WTC11 (cell line): ENCODE results near the gene ERC1. TPM values are rescaled to one million over a fixed set of nuclear protein-coding genes. Genes with fewer than 3 reads are reported as not detected.

Experiments
- ATAC-seq: fragments of 200-7000 bp; cut with Tn5 transposase; 2 replicates; pipeline ENCODE4 v1.10.0; 2021; ENCODE audit warnings: mild to moderate bottlenecking, moderate library complexity
- CTCF ChIA-PET: fragments of 300-600 bp; sonication (Branson Sonifier 250); formaldehyde crosslinking; loops from one replicate; lab custom pipeline; 2021; ENCODE audit warnings: antibody characterized with exemption; lab: Charles Lee
- POLR2A ChIA-PET: fragments of 350-600 bp; sonication (Branson Sonifier 250); formaldehyde crosslinking; loops from one replicate; lab custom pipeline; 2021; ENCODE audit warnings: antibody characterized with exemption; lab: Charles Lee
- DNase-seq: peaks from one replicate; pipeline ENCODE4 v3.0.0; 2021; ENCODE audit warnings: low spot score
- H3K27ac Mint-ChIP-seq: 2 replicates; pipeline ENCODE4 v1.8.0; 2021; ENCODE audit warnings: mixed read lengths
- H3K27me3 Mint-ChIP-seq: 2 replicates; pipeline ENCODE4 v1.8.0; 2021; ENCODE audit warnings: low read depth, mild to moderate bottlenecking, moderate library complexity, mixed read lengths
- H3K36me3 Mint-ChIP-seq: 2 replicates; pipeline ENCODE4 v1.8.0; 2021; ENCODE audit warnings: mixed read lengths
- H3K4me1 Mint-ChIP-seq: 2 replicates; pipeline ENCODE4 v1.8.0; 2022; ENCODE audit warnings: mixed read lengths
- H3K4me3 Mint-ChIP-seq: 2 replicates; pipeline ENCODE4 v1.8.0; 2021; ENCODE audit warnings: mild to moderate bottlenecking, moderate library complexity, mixed read lengths
- H3K9me3 Mint-ChIP-seq: 2 replicates; pipeline ENCODE4 v1.8.0; 2021; ENCODE audit warnings: mixed read lengths
- CREB1 ChIP-seq: sonication (generic); formaldehyde crosslinking; IDR thresholded peaks from 2 replicates; pipeline ENCODE4 v1.8.0; 2023; ENCODE audit warnings: mild to moderate bottlenecking, missing genetic modification reagents
- ELF4 ChIP-seq: sonication (generic); formaldehyde crosslinking; IDR thresholded peaks from 2 replicates; pipeline ENCODE4 v1.8.1; 2022; ENCODE audit warnings: low read depth, mild to moderate bottlenecking, moderate library complexity, missing genetic modification reagents
- FOXP1 ChIP-seq: sonication (generic); formaldehyde crosslinking; IDR thresholded peaks from 2 replicates; pipeline ENCODE4 v1.8.0; 2022; ENCODE audit warnings: missing genetic modification reagents, mild to moderate bottlenecking, moderate library complexity, borderline replicate concordance
- IRF2 ChIP-seq: sonication (generic); formaldehyde crosslinking; IDR thresholded peaks from 2 replicates; pipeline ENCODE4 v1.8.0; 2022; ENCODE audit warnings: low read depth, missing genetic modification reagents, borderline replicate concordance
- JUN ChIP-seq: sonication (generic); formaldehyde crosslinking; IDR thresholded peaks from 2 replicates; pipeline ENCODE4 v1.8.0; 2023; ENCODE audit warnings: mild to moderate bottlenecking, missing genetic modification reagents
- NFATC4 ChIP-seq: fragments of 250-450 bp; sonication (Bioruptor Pico); IDR thresholded peaks from 2 replicates; pipeline ENCODE4 v1.9.0; 2021; ENCODE audit warnings: mild to moderate bottlenecking
- NR2C2 ChIP-seq: sonication (generic); formaldehyde crosslinking; IDR thresholded peaks from 2 replicates; pipeline ENCODE4 v1.8.0; 2022; ENCODE audit warnings: mild to moderate bottlenecking, missing genetic modification reagents
- PRRX2 ChIP-seq: fragments of 250-450 bp; sonication (Bioruptor Pico); IDR thresholded peaks from 2 replicates; pipeline ENCODE4 v1.8.0; 2021; ENCODE audit warnings: mild to moderate bottlenecking
- RORB ChIP-seq: fragments of 250-450 bp; sonication (Bioruptor Pico); IDR thresholded peaks from 2 replicates; pipeline ENCODE4 v1.9.0; 2021; ENCODE audit warnings: mild to moderate bottlenecking
- SP1 ChIP-seq: sonication (generic); formaldehyde crosslinking; conservative IDR thresholded peaks from 2 replicates; pipeline ENCODE4 v1.8.1; 2022; ENCODE audit warnings: missing genetic modification reagents
- ZBTB21 ChIP-seq: sonication (generic); formaldehyde crosslinking; IDR thresholded peaks from 2 replicates; pipeline ENCODE4 v1.8.1; 2023; ENCODE audit warnings: mild to moderate bottlenecking, missing genetic modification reagents, borderline replicate concordance
- total RNA-seq: library from RNA; stranded (reverse); gene quantifications from 3 replicates; pipeline ENCODE4 v1.2.3, GENCODE V29; 2021
- TF ChIP-seq, protein P1 (sequence below): sonication (generic); formaldehyde crosslinking; IDR thresholded peaks from 2 replicates; pipeline ENCODE4 v1.8.0; 2023; ENCODE audit warnings: missing genetic modification reagents, mild to moderate bottlenecking, borderline replicate concordance
- TF ChIP-seq, protein P2 (sequence below): fragments of 250-450 bp; sonication (Bioruptor Pico); IDR thresholded peaks from 2 replicates; pipeline ENCODE4 v1.9.0; 2021; ENCODE audit warnings: moderate library complexity, mild to moderate bottlenecking, inconsistent platforms, borderline replicate concordance
- TF ChIP-seq, protein P3 (sequence below): sonication (generic); formaldehyde crosslinking; IDR thresholded peaks from 2 replicates; pipeline ENCODE4 v1.8.0; 2022; ENCODE audit warnings: mild to moderate bottlenecking, missing genetic modification reagents
- TF ChIP-seq, protein P4 (sequence below): sonication (generic); formaldehyde crosslinking; IDR thresholded peaks from 2 replicates; pipeline ENCODE4 v1.8.0; 2022; ENCODE audit warnings: mild to moderate bottlenecking, missing genetic modification reagents
- TF ChIP-seq, protein P5 (sequence below): sonication (generic); formaldehyde crosslinking; IDR thresholded peaks from 2 replicates; pipeline ENCODE4 v1.8.1; 2023; ENCODE audit warnings: mild to moderate bottlenecking, missing genetic modification reagents, moderate library complexity
- TF ChIP-seq, protein P6 (sequence below): sonication (generic); formaldehyde crosslinking; IDR thresholded peaks from 2 replicates; pipeline ENCODE4 v1.8.1; 2022; ENCODE audit warnings: missing genetic modification reagents, borderline replicate concordance
- TF ChIP-seq, protein P7 (sequence below): sonication (generic); formaldehyde crosslinking; IDR thresholded peaks from 2 replicates; pipeline ENCODE4 v1.8.0; 2022; ENCODE audit warnings: mild to moderate bottlenecking, missing genetic modification reagents

Gene ERC1
- total RNA-seq, 1 experiment from 2014 or later: 47.5 TPM

DNA sequence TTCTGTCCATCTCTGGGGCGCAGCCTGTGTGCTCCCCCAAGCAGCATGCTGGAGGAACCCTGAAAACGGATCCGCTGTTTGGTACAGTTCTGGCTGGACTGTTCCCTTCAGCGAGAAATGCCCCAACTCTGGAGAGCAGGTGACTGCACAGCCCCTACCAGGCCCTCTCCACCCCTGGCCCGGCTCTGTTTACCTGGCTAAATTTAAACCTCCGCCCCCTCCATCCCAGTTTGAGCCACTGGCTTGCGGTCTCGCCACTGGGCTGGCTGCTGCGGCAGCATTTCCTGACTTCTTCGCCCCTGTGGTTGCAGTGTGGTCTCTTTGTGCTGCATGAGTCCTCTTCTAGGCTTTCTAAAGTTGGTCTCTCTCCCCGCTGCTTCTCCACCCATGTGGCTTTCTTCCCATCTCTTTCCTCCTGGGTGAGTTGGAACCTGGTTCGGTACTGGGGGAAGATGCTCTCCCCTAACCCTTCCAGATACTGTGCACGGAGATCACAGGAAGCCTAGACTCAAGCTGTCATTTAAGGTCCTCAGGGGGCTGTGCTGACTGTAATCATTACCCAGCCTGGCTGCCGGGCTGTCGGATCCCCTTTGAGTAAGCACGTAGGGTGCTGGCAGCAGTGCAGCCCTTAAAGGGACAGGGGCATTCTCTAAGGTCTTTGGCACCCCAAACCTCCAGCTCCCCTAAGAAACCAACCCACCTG is 542.7 kb downstream of the ERC1 start:
- Mint-ChIP-seq H3K27ac (no peak overlapping the region), H3K27me3 (peaks cover 64% of the 10 kb centered on the region), H3K4me1 (peaks cover 7% of the 10 kb centered on the region), H3K9me3 (no peaks in the 10 kb centered on the region), H3K36me3 (no peaks in the 10 kb centered on the region), H3K4me3 (no peak overlapping the region)
- TF ChIP-seq CREB1 (CRISPR knock-in tag): no peak
- TF ChIP-seq FOXP1 (CRISPR knock-in tag): no peak
- TF ChIP-seq JUN (CRISPR knock-in tag): no peak
- TF ChIP-seq, protein P1, sequence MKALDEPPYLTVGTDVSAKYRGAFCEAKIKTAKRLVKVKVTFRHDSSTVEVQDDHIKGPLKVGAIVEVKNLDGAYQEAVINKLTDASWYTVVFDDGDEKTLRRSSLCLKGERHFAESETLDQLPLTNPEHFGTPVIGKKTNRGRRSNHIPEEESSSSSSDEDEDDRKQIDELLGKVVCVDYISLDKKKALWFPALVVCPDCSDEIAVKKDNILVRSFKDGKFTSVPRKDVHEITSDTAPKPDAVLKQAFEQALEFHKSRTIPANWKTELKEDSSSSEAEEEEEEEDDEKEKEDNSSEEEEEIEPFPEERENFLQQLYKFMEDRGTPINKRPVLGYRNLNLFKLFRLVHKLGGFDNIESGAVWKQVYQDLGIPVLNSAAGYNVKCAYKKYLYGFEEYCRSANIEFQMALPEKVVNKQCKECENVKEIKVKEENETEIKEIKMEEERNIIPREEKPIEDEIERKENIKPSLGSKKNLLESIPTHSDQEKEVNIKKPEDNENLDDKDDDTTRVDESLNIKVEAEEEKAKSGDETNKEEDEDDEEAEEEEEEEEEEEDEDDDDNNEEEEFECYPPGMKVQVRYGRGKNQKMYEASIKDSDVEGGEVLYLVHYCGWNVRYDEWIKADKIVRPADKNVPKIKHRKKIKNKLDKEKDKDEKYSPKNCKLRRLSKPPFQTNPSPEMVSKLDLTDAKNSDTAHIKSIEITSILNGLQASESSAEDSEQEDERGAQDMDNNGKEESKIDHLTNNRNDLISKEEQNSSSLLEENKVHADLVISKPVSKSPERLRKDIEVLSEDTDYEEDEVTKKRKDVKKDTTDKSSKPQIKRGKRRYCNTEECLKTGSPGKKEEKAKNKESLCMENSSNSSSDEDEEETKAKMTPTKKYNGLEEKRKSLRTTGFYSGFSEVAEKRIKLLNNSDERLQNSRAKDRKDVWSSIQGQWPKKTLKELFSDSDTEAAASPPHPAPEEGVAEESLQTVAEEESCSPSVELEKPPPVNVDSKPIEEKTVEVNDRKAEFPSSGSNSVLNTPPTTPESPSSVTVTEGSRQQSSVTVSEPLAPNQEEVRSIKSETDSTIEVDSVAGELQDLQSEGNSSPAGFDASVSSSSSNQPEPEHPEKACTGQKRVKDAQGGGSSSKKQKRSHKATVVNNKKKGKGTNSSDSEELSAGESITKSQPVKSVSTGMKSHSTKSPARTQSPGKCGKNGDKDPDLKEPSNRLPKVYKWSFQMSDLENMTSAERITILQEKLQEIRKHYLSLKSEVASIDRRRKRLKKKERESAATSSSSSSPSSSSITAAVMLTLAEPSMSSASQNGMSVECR: no peak
- TF ChIP-seq, protein P2, sequence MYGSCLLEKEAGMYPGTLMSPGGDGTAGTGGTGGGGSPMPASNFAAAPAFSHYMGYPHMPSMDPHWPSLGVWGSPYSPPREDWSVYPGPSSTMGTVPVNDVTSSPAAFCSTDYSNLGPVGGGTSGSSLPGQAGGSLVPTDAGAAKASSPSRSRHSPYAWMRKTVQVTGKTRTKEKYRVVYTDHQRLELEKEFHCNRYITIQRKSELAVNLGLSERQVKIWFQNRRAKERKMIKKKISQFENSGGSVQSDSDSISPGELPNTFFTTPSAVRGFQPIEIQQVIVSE: no peak
- DNase-seq: no peak
- ChIA-PET POLR2A (no interaction called here), CTCF (interaction anchor here (0.6 to 1.8 kb wide), 5 partner anchors 16 to 615 kb away, joined by 3 to 5 read pairs (median 5); no protein-coding TSS in a partner anchor)
- ATAC-seq: no peak

DNA sequence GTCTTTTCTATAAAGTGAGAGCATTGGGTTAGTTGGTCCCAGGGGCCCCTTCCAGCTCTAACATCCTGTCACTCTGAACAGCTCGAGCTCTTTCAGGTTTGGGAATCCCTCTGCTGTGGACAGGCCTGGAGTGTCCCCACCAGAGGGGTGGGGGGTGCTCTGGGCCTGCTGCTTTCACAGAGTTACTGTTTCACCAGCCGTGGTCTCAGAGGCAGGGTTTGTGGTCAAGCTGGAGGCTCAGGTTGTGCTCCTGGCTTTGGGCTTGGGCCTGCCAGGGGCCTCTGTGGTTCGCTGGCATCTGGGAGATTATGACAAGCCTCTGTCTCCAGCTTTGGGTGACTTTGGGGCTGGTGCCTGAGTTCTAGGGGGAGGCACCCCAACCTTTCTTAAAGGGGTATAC is 543.7 kb downstream of the ERC1 start:
- ATAC-seq: no peak
- Mint-ChIP-seq H3K4me1 (no peaks in the 10 kb centered on the region), H3K27ac (no peak overlapping the region), H3K9me3 (no peaks in the 10 kb centered on the region), H3K36me3 (no peaks in the 10 kb centered on the region), H3K27me3 (peaks cover 54% of the 10 kb centered on the region), H3K4me3 (no peak overlapping the region)
- ChIA-PET CTCF (interaction anchor here (1.2 to 1.4 kb wide), 3 partner anchors 18 to 417 kb away, joined by 5 read pairs; no protein-coding TSS in a partner anchor), POLR2A (no interaction called here)
- DNase-seq: no peak
- TF ChIP-seq RORB (CRISPR knock-in tag) (no peak), NR2C2 (no peak)

DNA sequence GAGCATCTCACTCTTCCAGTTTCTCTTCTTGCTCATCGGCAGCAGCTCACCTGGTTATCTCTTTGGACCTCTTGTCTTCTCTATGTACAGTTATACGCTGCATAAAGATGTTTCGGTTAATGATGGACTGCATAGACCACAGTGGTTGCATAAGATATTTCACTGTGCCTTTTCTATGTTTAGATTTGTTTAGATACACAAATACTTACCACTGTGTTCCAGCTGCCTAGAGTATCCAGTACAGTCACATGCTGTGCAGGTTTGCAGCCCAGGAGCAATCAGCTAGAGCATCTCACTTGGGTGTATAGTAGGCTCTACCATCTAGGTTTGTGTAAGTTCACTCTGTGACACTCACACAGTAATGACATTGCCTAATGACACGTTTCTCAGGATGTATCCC is 545.8 kb downstream of the ERC1 start:
- Mint-ChIP-seq H3K36me3 (no peaks in the 10 kb centered on the region), H3K4me1 (no peaks in the 10 kb centered on the region), H3K27ac (no peak overlapping the region), H3K9me3 (no peaks in the 10 kb centered on the region), H3K27me3 (peaks cover 45% of the 10 kb centered on the region), H3K4me3 (no peak overlapping the region)
- CTCF ChIA-PET: interaction anchor here (1.6 to 1.7 kb wide), 2 partner anchors 19 to 419 kb away, joined by 4 to 5 read pairs; no protein-coding TSS in a partner anchor
- DNase-seq (no peak), ATAC-seq (no peak)
- TF ChIP-seq, protein P3, sequence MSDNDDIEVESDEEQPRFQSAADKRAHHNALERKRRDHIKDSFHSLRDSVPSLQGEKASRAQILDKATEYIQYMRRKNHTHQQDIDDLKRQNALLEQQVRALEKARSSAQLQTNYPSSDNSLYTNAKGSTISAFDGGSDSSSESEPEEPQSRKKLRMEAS: no peak
- TF ChIP-seq ELF4 (CRISPR knock-in tag): no peak
- TF ChIP-seq, protein P4, sequence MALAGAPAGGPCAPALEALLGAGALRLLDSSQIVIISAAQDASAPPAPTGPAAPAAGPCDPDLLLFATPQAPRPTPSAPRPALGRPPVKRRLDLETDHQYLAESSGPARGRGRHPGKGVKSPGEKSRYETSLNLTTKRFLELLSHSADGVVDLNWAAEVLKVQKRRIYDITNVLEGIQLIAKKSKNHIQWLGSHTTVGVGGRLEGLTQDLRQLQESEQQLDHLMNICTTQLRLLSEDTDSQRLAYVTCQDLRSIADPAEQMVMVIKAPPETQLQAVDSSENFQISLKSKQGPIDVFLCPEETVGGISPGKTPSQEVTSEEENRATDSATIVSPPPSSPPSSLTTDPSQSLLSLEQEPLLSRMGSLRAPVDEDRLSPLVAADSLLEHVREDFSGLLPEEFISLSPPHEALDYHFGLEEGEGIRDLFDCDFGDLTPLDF (CRISPR knock-in tag): no peak
- POLR2A ChIA-PET: no interaction called here

DNA sequence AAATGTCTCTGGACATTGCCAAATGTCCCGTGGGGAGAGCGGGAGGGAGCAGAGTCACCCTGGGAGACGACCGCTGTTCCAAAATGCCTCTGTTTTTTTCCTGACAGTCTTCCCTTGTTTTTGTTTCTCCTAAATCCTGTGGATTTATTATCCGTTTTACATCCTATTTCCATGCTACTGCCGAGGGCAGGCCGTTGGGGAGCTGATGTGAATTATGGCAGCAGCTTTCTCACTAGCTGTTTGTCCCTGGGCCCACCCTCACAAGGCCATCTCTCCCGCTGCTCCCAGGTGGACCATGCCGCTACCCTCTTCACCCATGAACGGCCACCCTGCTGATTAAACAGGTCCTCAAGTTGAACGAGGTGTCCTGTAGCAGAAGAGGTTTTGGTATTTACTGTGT is 548.1 kb downstream of the ERC1 start:
- peaks cover 5% of the 10 kb centered on the region; the same call in 1 of the 2 replicates for H3K36me3 Mint-ChIP-seq
- H3K4me3 Mint-ChIP-seq: no peak overlapping the region
- no peak for DNase-seq
- H3K4me1 Mint-ChIP-seq: no peaks in the 10 kb centered on the region
- no peak overlapping the region for H3K27ac Mint-ChIP-seq
- peaks cover 26% of the 10 kb centered on the region for H3K27me3 Mint-ChIP-seq
- ChIA-PET CTCF (no interaction called here), POLR2A (no interaction called here)
- ATAC-seq: no peak
- peaks cover 10% of the 10 kb centered on the region for H3K9me3 Mint-ChIP-seq
- TF ChIP-seq SP1 (CRISPR knock-in tag) (no peak), PRRX2 (CRISPR knock-in tag) (no peak), RORB (CRISPR knock-in tag) (no peak), NFATC4 (CRISPR knock-in tag) (no peak), ZBTB21 (CRISPR knock-in tag) (no peak), IRF2 (CRISPR knock-in tag) (no peak)
- TF ChIP-seq, protein P5, sequence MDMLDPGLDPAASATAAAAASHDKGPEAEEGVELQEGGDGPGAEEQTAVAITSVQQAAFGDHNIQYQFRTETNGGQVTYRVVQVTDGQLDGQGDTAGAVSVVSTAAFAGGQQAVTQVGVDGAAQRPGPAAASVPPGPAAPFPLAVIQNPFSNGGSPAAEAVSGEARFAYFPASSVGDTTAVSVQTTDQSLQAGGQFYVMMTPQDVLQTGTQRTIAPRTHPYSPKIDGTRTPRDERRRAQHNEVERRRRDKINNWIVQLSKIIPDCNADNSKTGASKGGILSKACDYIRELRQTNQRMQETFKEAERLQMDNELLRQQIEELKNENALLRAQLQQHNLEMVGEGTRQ (CRISPR knock-in tag): no peak
- TF ChIP-seq, protein P6, sequence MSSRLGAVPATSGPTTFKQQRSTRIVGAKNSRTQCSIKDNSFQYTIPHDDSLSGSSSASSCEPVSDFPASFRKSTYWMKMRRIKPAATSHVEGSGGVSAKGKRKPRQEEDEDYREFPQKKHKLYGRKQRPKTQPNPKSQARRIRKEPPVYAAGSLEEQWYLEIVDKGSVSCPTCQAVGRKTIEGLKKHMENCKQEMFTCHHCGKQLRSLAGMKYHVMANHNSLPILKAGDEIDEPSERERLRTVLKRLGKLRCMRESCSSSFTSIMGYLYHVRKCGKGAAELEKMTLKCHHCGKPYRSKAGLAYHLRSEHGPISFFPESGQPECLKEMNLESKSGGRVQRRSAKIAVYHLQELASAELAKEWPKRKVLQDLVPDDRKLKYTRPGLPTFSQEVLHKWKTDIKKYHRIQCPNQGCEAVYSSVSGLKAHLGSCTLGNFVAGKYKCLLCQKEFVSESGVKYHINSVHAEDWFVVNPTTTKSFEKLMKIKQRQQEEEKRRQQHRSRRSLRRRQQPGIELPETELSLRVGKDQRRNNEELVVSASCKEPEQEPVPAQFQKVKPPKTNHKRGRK (CRISPR knock-in tag): no peak
- TF ChIP-seq, protein P7, sequence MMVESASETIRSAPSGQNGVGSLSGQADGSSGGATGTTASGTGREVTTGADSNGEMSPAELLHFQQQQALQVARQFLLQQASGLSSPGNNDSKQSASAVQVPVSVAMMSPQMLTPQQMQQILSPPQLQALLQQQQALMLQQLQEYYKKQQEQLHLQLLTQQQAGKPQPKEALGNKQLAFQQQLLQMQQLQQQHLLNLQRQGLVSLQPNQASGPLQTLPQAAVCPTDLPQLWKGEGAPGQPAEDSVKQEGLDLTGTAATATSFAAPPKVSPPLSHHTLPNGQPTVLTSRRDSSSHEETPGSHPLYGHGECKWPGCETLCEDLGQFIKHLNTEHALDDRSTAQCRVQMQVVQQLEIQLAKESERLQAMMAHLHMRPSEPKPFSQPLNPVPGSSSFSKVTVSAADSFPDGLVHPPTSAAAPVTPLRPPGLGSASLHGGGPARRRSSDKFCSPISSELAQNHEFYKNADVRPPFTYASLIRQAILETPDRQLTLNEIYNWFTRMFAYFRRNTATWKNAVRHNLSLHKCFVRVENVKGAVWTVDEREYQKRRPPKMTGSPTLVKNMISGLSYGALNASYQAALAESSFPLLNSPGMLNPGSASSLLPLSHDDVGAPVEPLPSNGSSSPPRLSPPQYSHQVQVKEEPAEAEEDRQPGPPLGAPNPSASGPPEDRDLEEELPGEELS: no peak
